C4-2B (cell line): ENCODE results near the gene ID3.

Source experiments
- H3K27ac ChIP-seq: fragments of 450-650 bp; 2 replicates; pipeline ENCODE4 v1.5.1; 2017
- CTCF ChIP-seq: fragments of 450-650 bp; conservative IDR thresholded peaks from 2 replicates; pipeline ENCODE4 v1.5.1; 2017; ENCODE audit warnings: mild to moderate bottlenecking
- ZFX ChIP-seq: fragments of 450-650 bp; IDR thresholded peaks from 2 replicates; pipeline ENCODE4 v1.6.1; 2017

ID3 gene

GRCh38 chr1:23576338-23577055 is 17.2 kb upstream of the ID3 start:
- peak overlapping the region; percentile 37 for H3K27ac ChIP-seq
- TF ChIP-seq ZFX (no peak), CTCF (no peak)

- H3K27ac ChIP-seq = peak overlapping the region; percentile 37
- TF ChIP-seq CTCF (no peak), ZFX (no peak)
These were observed 16.0 kb upstream of the ID3 start for GRCh38 chr1:23575226-23575810.

GRCh38 chr1:23574265-23574754 is 15.0 kb upstream of the ID3 start:
- no peak overlapping the region for H3K27ac ChIP-seq
- TF ChIP-seq ZFX (no peak), CTCF (no peak)

- no peak for TF ChIP-seq CTCF
- TF ChIP-seq ZFX = no peak
- no peak overlapping the region for H3K27ac ChIP-seq
These were observed 14.4 kb upstream of the ID3 start for GRCh38 chr1:23573574-23574182.

- no peak overlapping the region for H3K27ac ChIP-seq
- TF ChIP-seq ZFX (no peak), CTCF (no peak)
These were observed 12.2 kb upstream of the ID3 start for GRCh38 chr1:23571465-23571864.

- TF ChIP-seq CTCF (no peak), ZFX (no peak)
- H3K27ac ChIP-seq = no peak overlapping the region
These were observed 10.8 kb upstream of the ID3 start for GRCh38 chr1:23570001-23570691.
